OCI-LY1 (cell line): ENCODE results near the gene RFTN1.
"Not testable (repeated sequence)": the region's sequence is repeated elsewhere in the genome, so short reads cannot be mapped to it uniquely, and the experiment has no call there.

Experiments used
- CTCF ChIP-seq: fragments of 200-600 bp; sonication (generic), shearing (Covaris generic); IDR thresholded peaks from 2 replicates; pipeline ENCODE4 v1.5.1; 2017; ENCODE audit warnings: mild to moderate bottlenecking, antibody characterized with exemption, low read length, moderate library complexity, mixed read lengths
- EZH2 ChIP-seq: fragments of 200-600 bp; sonication (generic), shearing (Covaris generic); IDR thresholded peaks from 2 replicates; pipeline ENCODE4 v1.8.0; 2017; ENCODE audit warnings: borderline replicate concordance, mixed run types, mild to moderate bottlenecking, antibody characterized with exemption, low read length, moderate library complexity, mixed read lengths

- not testable (repeated sequence) for TF ChIP-seq CTCF, EZH2
Observed at GRCh38 chr3:16310486-16310885, 203.0 kb downstream of the RFTN1 start.
